HG03097 (cell line): ENCODE results near the gene ARCN1.

ENCODE experiments used
- ATAC-seq: cut with Tn5 transposase; IDR thresholded peaks from one replicate; pipeline ENCODE4 v1.9.1; 2021; ENCODE audit not compliant: unreplicated experiment, low FRiP score

Gene ARCN1

GRCh38 chr11:118634431-118635236, 62.4 kb downstream of the ARCN1 start:
- ATAC-seq, result no peak

GRCh38 chr11:118635237-118635591, 63.0 kb downstream of the ARCN1 start:
- ATAC-seq, result no peak

DNA sequence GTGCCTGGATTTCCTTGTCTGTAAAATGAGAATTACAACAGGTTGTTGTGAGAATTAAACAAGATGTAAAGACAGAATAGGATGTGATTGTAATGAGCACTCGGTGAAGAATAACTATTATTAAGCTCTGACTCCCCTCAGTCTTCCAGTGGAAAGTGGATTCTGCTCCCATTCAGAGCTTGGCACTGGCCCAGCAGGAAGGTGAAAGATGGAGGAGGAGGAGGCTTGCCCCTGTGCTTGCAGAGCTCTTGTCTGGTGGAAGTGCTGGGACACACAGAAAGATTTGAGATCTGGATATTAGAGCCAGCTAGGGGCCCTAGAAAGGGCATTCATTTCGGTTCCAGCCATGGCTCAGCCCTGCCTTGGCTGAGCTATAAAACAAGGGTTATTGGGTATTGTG, 63.4 kb downstream of the ARCN1 start:
- ATAC-seq, result no peak

GRCh38 chr11:118636569-118637290, 64.5 kb downstream of the ARCN1 start:
- ATAC-seq, result no peak

- no peak for ATAC-seq
Observed at GRCh38 chr11:118638726-118639125, 66.5 kb downstream of the ARCN1 start.

DNA sequence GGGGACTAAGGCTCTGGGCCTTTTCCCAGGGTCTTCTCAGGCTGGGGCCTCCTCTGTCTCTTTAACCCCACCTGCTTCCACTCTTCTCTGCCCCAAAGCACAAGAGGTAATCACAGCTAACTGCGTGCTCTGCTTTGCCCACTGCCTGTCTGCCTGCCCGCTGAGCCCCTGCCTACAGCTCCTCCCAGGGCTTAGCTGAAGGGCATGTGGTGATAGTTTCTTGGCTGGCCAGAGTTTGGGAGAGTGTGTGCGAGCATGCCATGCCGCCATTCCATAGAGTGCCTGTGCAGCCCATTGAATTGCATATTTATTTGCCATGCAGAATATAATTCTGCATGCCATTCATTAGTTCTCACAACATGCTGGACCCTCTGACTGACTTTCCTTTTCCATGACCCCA, 67.7 kb downstream of the ARCN1 start:
- ATAC-seq, result no peak

- no peak for ATAC-seq
Observed at GRCh38 chr11:118640332-118641154, 68.3 kb downstream of the ARCN1 start.

DNA sequence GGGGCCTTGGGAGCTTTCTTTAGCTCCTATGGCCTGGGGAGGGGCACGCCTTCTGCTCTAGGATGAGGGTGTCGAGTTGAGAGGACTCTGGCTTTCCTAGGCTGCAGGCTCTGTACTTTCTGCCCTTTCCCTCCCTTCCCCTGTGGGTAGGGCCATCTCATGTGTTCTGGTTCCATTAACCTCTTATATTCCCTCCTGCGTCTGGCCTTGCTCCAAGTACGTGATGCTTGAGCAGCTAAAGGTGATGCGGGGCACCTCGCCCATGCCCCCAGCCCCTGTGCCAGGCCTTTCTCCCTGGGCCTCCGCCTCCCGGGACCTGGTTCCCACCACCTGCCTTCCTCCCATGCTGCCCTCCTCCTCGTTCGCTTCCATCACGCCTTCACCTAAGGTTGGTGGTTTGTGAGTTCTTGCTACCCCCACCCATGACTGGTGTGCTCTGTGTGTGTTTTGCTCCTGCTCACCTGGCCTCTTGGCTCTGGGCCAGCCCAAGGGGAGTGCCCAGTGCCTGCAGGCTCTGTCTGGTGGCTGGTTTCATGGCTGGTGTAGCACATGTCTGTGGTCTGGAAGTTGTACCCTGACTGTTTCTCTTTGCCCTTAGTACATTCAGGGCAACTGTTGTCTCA, 69.3 kb downstream of the ARCN1 start:
- no peak for ATAC-seq

GRCh38 chr11:118643142-118643994, 71.2 kb downstream of the ARCN1 start:
- no peak for ATAC-seq

DNA sequence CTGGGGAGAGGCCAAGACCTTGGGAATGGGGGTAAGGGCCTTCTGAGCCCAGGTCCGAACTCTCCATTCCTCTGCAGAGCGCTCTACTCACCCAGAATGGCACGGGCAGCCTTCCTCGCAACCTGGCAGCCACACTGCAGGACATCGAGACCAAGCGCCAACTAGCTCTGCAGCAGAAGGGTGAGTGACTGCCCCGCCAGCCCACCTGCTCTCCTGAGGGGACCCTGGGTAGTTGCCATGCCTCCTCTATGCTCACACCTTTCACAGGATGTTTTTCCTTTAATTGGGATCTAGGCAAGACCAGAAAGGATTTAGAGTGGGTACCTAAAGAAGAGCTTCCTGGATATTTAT, 71.8 kb downstream of the ARCN1 start:
- no peak for ATAC-seq

DNA sequence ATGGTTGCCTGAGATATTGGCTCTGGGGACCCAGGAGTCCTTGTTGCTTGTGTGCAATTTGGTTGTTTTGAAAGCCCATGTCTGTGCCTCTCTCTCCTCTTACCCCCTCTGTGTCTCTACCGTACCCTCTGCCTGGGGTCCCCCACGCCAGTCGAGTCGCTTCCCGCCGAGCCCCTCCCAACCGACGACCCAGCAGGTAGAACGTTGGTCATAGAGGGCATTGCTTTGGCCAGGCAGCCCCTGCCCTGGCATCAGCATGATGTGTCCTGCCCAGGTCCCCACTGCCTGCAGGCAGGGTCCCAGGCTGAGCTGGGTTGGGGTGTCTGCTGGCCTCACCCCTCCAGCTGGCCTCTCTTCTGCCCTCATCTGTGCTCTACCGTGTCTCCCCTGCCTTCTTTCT, 72.3 kb downstream of the ARCN1 start:
- ATAC-seq, result no peak

DNA sequence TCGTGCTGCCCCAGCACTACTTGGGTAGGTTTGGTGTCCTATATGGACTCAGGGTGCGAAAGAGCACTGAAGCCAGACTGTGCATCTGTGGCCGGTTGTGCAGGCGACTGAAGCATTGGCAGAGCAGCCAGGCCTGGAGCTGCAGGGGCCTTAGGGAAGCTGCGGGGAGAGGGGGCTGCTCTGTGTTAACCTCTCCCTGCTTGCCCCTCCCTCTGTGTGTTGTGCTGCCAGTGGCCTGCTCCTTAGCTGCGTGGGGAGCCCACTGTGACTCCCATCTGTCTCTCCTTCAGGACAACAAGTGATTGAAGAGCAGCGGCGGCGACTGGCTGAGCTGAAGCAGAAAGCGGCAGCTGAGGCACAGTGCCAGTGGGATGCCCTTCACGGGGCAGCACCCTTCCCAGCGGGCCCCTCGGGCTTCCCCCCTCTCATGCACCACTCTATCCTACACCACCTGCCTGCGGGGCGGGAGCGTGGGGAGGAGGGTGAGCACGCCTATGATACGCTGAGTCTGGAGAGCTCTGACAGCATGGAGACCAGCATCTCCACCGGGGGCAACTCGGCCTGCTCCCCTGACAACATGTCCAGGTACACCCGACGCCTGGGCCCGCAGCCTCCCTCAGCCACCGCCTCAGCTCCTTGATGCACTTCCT, 73.0 kb downstream of the ARCN1 start:
- ATAC-seq, result no peak

- ATAC-seq, result no peak
Observed at GRCh38 chr11:118646393-118646792, 74.2 kb downstream of the ARCN1 start.

DNA sequence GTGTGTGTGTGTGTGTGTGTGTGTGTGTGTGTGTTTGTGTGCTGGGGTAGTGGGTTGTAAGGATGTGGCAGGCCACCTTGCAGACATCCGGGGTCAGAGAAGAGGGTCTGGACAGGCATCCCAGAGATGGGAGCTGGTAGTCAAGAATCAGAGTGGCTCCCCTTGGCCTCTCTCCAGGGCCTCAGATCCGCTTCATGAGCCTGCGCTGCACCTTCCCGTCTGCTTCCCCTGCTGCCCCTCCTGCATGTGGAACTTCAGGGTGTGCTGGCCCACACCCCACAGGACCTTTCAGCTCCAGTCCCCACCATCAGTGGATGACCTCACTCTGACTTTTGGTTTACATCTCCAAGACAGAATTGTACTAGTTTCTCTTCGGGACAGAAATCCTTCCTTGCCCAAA, 76.1 kb downstream of the ARCN1 start:
- ATAC-seq, result no peak

- ATAC-seq, result no peak
Observed at GRCh38 chr11:118649941-118650340, 77.7 kb downstream of the ARCN1 start.

- ATAC-seq, result no peak
Observed at GRCh38 chr11:118650366-118650765, 78.2 kb downstream of the ARCN1 start.

- no peak for ATAC-seq
Observed at GRCh38 chr11:118651820-118652219, 79.6 kb downstream of the ARCN1 start.
